Activated naive CD4-positive, alpha-beta T cell treated with anti-CD3 and anti-CD28 coated beads, Interleukin-2, amount 50 U/mL, for 24 hours (primary cell): Measurements from ENCODE around the gene TUBB8.
"Not testable (repeated sequence)": the region's sequence is repeated elsewhere in the genome, so short reads cannot be mapped to it uniquely, and the experiment has no call there.

ENCODE experiments used
- H3K27ac Mint-ChIP-seq: one replicate; pipeline ENCODE4 v1.8.0; 2021; ENCODE audit warnings: mild to moderate bottlenecking, mixed read lengths
- H3K27me3 Mint-ChIP-seq: one replicate; pipeline ENCODE4 v1.8.0; 2021; ENCODE audit warnings: mixed read lengths
- H3K36me3 Mint-ChIP-seq: one replicate; pipeline ENCODE4 v1.8.0; 2021; ENCODE audit warnings: mixed read lengths
- H3K4me1 Mint-ChIP-seq: one replicate; pipeline ENCODE4 v1.8.0; 2021; ENCODE audit warnings: mixed read lengths
- H3K4me3 Mint-ChIP-seq: one replicate; pipeline ENCODE4 v1.8.0; 2021; ENCODE audit warnings: mild to moderate bottlenecking, mixed read lengths
- H3K9me3 Mint-ChIP-seq: one replicate; pipeline ENCODE4 v1.8.0; 2021; ENCODE audit warnings: mixed read lengths

The TUBB8 gene

GRCh38 chr10:79532-80215 lies 30.6 kb upstream of the TUBB8 start:
- Mint-ChIP-seq H3K4me3 (no peak overlapping the region), H3K27ac (no peak overlapping the region), H3K27me3 (peaks cover 3% of the 10 kb centered on the region), H3K9me3 (no peaks in the 10 kb centered on the region), H3K4me1 (no peaks in the 10 kb centered on the region), H3K36me3 (no peaks in the 10 kb centered on the region)

- no peaks in the 10 kb centered on the region for H3K9me3 Mint-ChIP-seq
- no peaks in the 10 kb centered on the region for H3K4me1 Mint-ChIP-seq
- H3K36me3 Mint-ChIP-seq, result no peaks in the 10 kb centered on the region
- H3K4me3 Mint-ChIP-seq, result no peak overlapping the region
- H3K27me3 Mint-ChIP-seq, result peaks cover 6% of the 10 kb centered on the region
- no peak overlapping the region for H3K27ac Mint-ChIP-seq
Observed at GRCh38 chr10:78556-78955, 29.5 kb upstream of the TUBB8 start.

DNA sequence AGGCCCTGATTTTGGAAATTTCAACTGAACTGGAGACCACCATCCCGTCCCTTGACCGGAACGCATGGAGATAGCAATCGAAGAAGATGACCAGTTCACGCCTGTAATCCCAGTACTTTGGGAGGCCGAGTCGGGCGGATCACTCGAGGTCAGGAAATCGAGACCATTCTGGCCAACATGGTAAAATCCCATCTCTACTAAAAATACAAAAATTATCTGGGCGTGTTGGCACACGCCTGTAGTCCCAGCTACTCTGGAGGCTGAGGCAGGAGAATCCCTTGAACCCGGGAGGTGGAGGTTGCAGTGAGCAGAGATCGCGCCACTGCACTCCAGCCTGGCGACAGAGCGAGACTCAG lies 25.1 kb upstream of the TUBB8 start:
- not testable (repeated sequence) for H3K4me1 Mint-ChIP-seq, H3K9me3 Mint-ChIP-seq, H3K36me3 Mint-ChIP-seq, H3K27me3 Mint-ChIP-seq, H3K27ac Mint-ChIP-seq
- H3K4me3 Mint-ChIP-seq, result peak overlapping the region; percentile 81

DNA sequence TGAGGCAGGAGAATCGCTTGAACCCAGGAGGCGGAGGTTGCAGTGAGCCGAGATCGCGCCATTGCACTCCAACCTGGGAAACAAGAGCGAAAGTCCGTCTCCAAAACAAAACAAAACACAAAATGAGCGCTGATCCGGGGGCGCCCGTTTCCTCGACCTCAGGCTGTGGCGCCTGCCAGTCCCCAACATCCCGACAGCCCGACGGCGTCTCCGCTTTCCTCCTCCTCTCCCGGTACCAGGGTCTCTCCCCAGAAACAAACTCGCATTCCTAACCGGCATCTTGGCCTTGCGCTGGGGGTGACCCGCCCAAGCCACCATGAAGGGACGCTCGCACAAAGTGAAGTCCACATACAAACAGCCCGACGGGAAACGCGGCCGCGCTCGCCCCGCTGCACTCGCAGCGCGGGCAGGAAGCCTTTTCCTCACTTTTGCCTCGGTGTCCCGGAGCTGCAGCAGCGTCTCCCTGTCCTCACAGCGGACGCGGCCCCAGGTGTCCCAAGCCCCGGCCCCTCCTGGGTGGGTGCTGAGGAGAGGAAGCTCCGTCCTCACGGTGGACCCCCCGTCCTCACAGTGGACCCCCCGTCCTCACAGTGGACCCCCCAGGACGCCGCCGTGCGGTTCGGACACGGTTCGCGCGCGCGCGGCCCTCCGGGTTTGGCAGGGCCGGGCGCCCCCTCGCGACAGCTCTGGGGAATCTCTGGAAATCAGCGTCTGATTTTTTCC lies 24.6 kb upstream of the TUBB8 start:
- H3K36me3 Mint-ChIP-seq, H3K27ac Mint-ChIP-seq: not testable (repeated sequence)

GRCh38 chr10:68156-68555 lies 19.1 kb upstream of the TUBB8 start:
- H3K27me3 Mint-ChIP-seq, H3K4me3 Mint-ChIP-seq, H3K4me1 Mint-ChIP-seq, H3K36me3 Mint-ChIP-seq, H3K27ac Mint-ChIP-seq, H3K9me3 Mint-ChIP-seq: not testable (repeated sequence)

More for the DNA sequence above, 24.6 kb upstream of the TUBB8 start:
- H3K27me3 Mint-ChIP-seq, H3K4me1 Mint-ChIP-seq, H3K9me3 Mint-ChIP-seq: not testable (repeated sequence)
- peak overlapping the region; percentile 81 for H3K4me3 Mint-ChIP-seq

GRCh38 chr10:49926-50325 lies 830 bp upstream of the TUBB8 start:
- H3K9me3 Mint-ChIP-seq, H3K27me3 Mint-ChIP-seq, H3K27ac Mint-ChIP-seq, H3K4me1 Mint-ChIP-seq, H3K36me3 Mint-ChIP-seq, H3K4me3 Mint-ChIP-seq: not testable (repeated sequence)

GRCh38 chr10:47864-48263 lies 1.2 kb downstream of the TUBB8 start:
- H3K27ac Mint-ChIP-seq, H3K36me3 Mint-ChIP-seq, H3K27me3 Mint-ChIP-seq, H3K9me3 Mint-ChIP-seq, H3K4me1 Mint-ChIP-seq, H3K4me3 Mint-ChIP-seq: not testable (repeated sequence)

DNA sequence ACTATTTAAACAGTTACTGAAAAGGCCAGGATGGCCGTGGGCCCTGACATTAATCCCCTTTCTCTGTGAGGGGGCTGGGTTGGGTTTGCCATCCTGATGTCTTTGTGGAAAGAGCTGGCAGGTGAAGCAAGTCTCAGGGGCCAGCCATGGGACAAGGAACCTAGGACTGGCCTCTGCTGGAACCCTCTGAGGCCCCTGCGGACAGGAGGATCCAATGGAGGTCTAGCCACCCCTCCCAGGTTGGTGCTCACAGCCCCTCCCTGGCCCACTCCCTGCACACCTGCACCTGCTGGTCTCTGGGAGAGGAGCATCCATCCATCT lies 35.8 kb downstream of the TUBB8 start:
- H3K4me3 Mint-ChIP-seq, H3K27me3 Mint-ChIP-seq, H3K27ac Mint-ChIP-seq, H3K9me3 Mint-ChIP-seq, H3K36me3 Mint-ChIP-seq, H3K4me1 Mint-ChIP-seq: not testable (repeated sequence)

GRCh38 chr10:12444-13314 lies 36.4 kb downstream of the TUBB8 start:
- not testable (repeated sequence) for H3K4me1 Mint-ChIP-seq, H3K4me3 Mint-ChIP-seq

DNA sequence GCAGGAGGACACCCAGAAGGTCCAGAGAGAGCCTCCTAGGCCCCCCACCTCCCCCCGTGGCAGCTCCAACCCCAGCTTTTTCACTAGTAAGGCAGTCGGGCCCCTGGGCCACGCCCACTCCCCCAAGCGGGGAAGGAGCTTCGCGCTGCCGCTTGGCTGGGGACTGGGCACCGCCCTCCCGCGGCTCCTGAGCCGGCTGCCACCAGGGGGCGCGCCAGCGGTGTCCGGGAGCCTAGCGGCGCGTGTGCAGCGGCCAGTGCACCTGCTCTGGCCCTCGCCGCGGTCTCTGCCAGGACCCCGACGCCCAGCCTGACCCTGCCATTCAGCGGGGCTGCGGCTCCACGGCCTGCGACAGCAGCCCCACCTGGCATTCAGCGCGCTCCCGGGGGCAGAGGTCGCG lies 37.8 kb downstream of the TUBB8 start:
- H3K4me3 Mint-ChIP-seq, H3K4me1 Mint-ChIP-seq, H3K9me3 Mint-ChIP-seq, H3K36me3 Mint-ChIP-seq, H3K27ac Mint-ChIP-seq, H3K27me3 Mint-ChIP-seq: not testable (repeated sequence)

More at GRCh38 chr10:12444-13314, 36.4 kb downstream of the TUBB8 start:
- not testable (repeated sequence) for H3K36me3 Mint-ChIP-seq, H3K9me3 Mint-ChIP-seq, H3K27me3 Mint-ChIP-seq, H3K27ac Mint-ChIP-seq

- not testable (repeated sequence) for H3K27me3 Mint-ChIP-seq, H3K27ac Mint-ChIP-seq, H3K4me1 Mint-ChIP-seq, H3K4me3 Mint-ChIP-seq, H3K9me3 Mint-ChIP-seq, H3K36me3 Mint-ChIP-seq
Observed at GRCh38 chr10:10261-10971, 38.7 kb downstream of the TUBB8 start.
